OCI-LY7 (cell line): ENCODE data around the gene GDF2.

ENCODE experiments used
- EZH2phosphoT487 ChIP-seq: fragments of 200-600 bp; sonication (generic); IDR thresholded peaks from 2 replicates; pipeline ENCODE4 v1.6.1; 2018; ENCODE audit warnings: low read depth, borderline replicate concordance, mild to moderate bottlenecking, mixed run types, antibody characterized with exemption, low read length, moderate library complexity, mixed read lengths
- TF ChIP-seq, protein P1 (sequence below): fragments of 200-600 bp; sonication (generic); conservative IDR thresholded peaks from 2 replicates; pipeline ENCODE4 v1.5.1; 2014; ENCODE audit warnings: mild to moderate bottlenecking, antibody characterized with exemption, low read length, moderate library complexity, mixed read lengths

DNA sequence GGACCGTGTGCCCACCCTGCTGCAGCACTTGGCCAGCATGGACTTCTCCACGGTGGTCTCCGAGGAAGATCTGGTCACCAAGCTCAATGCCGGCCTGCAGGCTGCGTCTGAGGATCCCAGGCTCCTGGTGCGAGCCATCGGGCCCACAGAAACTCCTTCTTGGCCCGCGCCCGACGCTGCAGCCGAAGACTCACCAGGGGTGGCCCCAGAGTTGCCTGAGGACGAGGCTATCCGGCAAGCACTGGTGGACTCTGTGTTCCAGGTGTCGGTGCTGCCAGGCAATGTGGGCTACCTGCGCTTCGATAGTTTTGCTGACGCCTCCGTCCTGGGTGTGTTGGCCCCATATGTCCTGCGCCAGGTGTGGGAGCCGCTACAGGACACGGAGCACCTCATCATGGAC, 27.3 kb downstream of the GDF2 start:
- TF ChIP-seq, protein P1, sequence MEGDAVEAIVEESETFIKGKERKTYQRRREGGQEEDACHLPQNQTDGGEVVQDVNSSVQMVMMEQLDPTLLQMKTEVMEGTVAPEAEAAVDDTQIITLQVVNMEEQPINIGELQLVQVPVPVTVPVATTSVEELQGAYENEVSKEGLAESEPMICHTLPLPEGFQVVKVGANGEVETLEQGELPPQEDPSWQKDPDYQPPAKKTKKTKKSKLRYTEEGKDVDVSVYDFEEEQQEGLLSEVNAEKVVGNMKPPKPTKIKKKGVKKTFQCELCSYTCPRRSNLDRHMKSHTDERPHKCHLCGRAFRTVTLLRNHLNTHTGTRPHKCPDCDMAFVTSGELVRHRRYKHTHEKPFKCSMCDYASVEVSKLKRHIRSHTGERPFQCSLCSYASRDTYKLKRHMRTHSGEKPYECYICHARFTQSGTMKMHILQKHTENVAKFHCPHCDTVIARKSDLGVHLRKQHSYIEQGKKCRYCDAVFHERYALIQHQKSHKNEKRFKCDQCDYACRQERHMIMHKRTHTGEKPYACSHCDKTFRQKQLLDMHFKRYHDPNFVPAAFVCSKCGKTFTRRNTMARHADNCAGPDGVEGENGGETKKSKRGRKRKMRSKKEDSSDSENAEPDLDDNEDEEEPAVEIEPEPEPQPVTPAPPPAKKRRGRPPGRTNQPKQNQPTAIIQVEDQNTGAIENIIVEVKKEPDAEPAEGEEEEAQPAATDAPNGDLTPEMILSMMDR: no peak
- no peak for TF ChIP-seq EZH2phosphoT487
